Esophagus muscularis mucosa (tissue), 3 donors: ENCODE measurements around the gene EFHC2.

Experiments used
- CTCF ChIP-seq, 3 experiments: fragments of 200-600 bp in 2 of 3; fragments of 450-650 bp in 1 of 3; sonication (generic) in 2 of 3; IDR thresholded peaks; one replicate each; pipeline ENCODE4 v1.5.1; 2017 to 2019; ENCODE audit warnings: antibody characterized with exemption in 3 of 3, mild to moderate bottlenecking in 2 of 3, moderate library complexity in 1 of 3
- POLR2A ChIP-seq: fragments of 450-650 bp; IDR thresholded peaks from one replicate; pipeline ENCODE4 v1.6.1; 2017; ENCODE audit warnings: antibody characterized with exemption, moderate library complexity, mild to moderate bottlenecking, low read depth

GRCh38 chrX:44344194-44344593 is 722 bp upstream of the EFHC2 start:
- TF ChIP-seq CTCF (IDR thresholded peaks at IDR 0.05) (no peak), POLR2A (no peak)
